B cell (primary cell): ENCODE results near the gene ERC2. TPM values are rescaled to one million over a fixed set of nuclear protein-coding genes. Genes with fewer than 3 reads are reported as not detected.

Experiments used
- ATAC-seq: fragments of 200-7000 bp; cut with Tn5 transposase; one replicate; pipeline ENCODE4 v1.10.0; 2021; ENCODE audit warnings: low read depth, mild to moderate bottlenecking, moderate number of reproducible peaks, moderate library complexity
- CTCF ChIA-PET: fragments of 350-600 bp; sonication (Branson Sonifier 250); formaldehyde crosslinking; loops from one replicate; lab custom pipeline; 2021; ENCODE audit warnings: antibody characterized with exemption, inconsistent platforms; lab: Charles Lee
- POLR2A ChIA-PET: fragments of 350-600 bp; sonication (Branson Sonifier 250); formaldehyde crosslinking; loops from one replicate; lab custom pipeline; 2021; ENCODE audit warnings: antibody characterized with exemption; lab: Charles Lee
- DNase-seq: peaks from one replicate; pipeline ENCODE4 v3.0.0; 2013
- H2AFZ ChIP-seq: 2 replicates; pipeline ENCODE4 v1.6.1; 2012; ENCODE audit warnings: mild to moderate bottlenecking, low read depth, low read length; ENCODE audit not compliant: insufficient read depth, poor library complexity, severe bottlenecking
- H3K27ac ChIP-seq, 2 donors: 1 replicate in 1 of 2; 2 replicates in 1 of 2; pipeline ENCODE4 v1.5.1; 2012 to 2013; ENCODE audit warnings: low read length in 2 of 2, mild to moderate bottlenecking in 2 of 2, moderate library complexity in 1 of 2
- H3K27me3 ChIP-seq, 4 experiments: fragments of 200-600 bp in 1 of 4; sonication (generic) in 1 of 4; replicated peaks in 1 of 4; 1 replicate in 2 of 4; 2 replicates in 2 of 4; pipeline versions ENCODE4 v1.6.1 to v1.7.0; 2013 to 2016; ENCODE audit warnings: low read length in 3 of 4, mild to moderate bottlenecking in 2 of 4, mixed read lengths in 1 of 4, moderate library complexity in 1 of 4; ENCODE audit not compliant: insufficient read depth in 4 of 4, control insufficient read depth in 3 of 4; ENCODE audit errors: control extremely low read depth in 1 of 4
- H3K36me3 ChIP-seq, 2 experiments: replicated peaks in 1 of 2; 1 replicate in 1 of 2; 2 replicates in 1 of 2; pipeline versions ENCODE4 v1.6.1 to v1.7.1; 2013; ENCODE audit warnings: low read length in 1 of 2; ENCODE audit not compliant: insufficient read depth in 2 of 2, control insufficient read depth in 1 of 2; ENCODE audit errors: control extremely low read depth in 1 of 2, extremely low read depth in 1 of 2
- H3K4me1 ChIP-seq, 2 donors: fragments of 200-600 bp in 1 of 2; sonication (generic) in 1 of 2; 1 replicate in 1 of 2; 2 replicates in 1 of 2; pipeline versions ENCODE4 v1.5.1 to v1.6.1; 2013 to 2017; ENCODE audit warnings: low read length in 2 of 2; ENCODE audit not compliant: control insufficient read depth in 2 of 2, insufficient read depth in 2 of 2
- H3K4me2 ChIP-seq: replicated peaks from 2 replicates; pipeline ENCODE3; 2012; ENCODE audit warnings: mild to moderate bottlenecking, low read depth, low read length; ENCODE audit not compliant: poor library complexity, severe bottlenecking
- H3K4me3 ChIP-seq, 5 experiments: fragments of 200-600 bp in 1 of 5; sonication (generic) in 1 of 5; 1 replicate in 3 of 5; 2 replicates in 2 of 5; pipeline versions ENCODE4 v1.5.1 to v1.7.0; 2011 to 2016; ENCODE audit warnings: low read length in 4 of 5, mild to moderate bottlenecking in 4 of 5, low read depth in 2 of 5, control low read depth in 1 of 5, moderate library complexity in 1 of 5; ENCODE audit not compliant: insufficient read depth in 1 of 5; ENCODE audit errors: control extremely low read depth in 1 of 5, extremely low read depth in 1 of 5
- H3K79me2 ChIP-seq: fragments of 200-600 bp; sonication (generic); one replicate; pipeline ENCODE4 v1.6.0; 2016; ENCODE audit warnings: low read length; ENCODE audit not compliant: control insufficient read depth, insufficient read depth
- H3K9ac ChIP-seq: fragments of 200-600 bp; sonication (generic); 2 replicates; pipeline ENCODE4 v1.6.1; 2017; ENCODE audit warnings: mild to moderate bottlenecking, low read length, moderate library complexity
- H3K9me3 ChIP-seq, 3 donors: one replicate each; pipeline versions ENCODE4 v1.6.1 to v1.7.1; 2013; ENCODE audit warnings: low read length in 2 of 3; ENCODE audit not compliant: control insufficient read depth in 2 of 3, insufficient read depth in 1 of 3; ENCODE audit errors: control extremely low read depth in 1 of 3
- H4K20me1 ChIP-seq: 2 replicates; pipeline ENCODE4 v1.6.0; 2012; ENCODE audit warnings: mild to moderate bottlenecking, low read length; ENCODE audit not compliant: insufficient read depth, control insufficient read depth, poor library complexity, severe bottlenecking
- H3K27ac Mint-ChIP-seq: one replicate; pipeline ENCODE4 v1.8.0; 2021; ENCODE audit warnings: mixed read lengths
- H3K27me3 Mint-ChIP-seq: one replicate; pipeline ENCODE4 v1.8.0; 2021; ENCODE audit warnings: mixed read lengths
- H3K4me1 Mint-ChIP-seq: one replicate; pipeline ENCODE4 v1.8.0; 2021; ENCODE audit warnings: mixed read lengths
- H3K4me3 Mint-ChIP-seq: one replicate; pipeline ENCODE4 v1.8.0; 2021; ENCODE audit warnings: mixed read lengths
- H3K9me3 Mint-ChIP-seq: one replicate; pipeline ENCODE4 v1.8.0; 2022; ENCODE audit warnings: mixed read lengths; ENCODE audit not compliant: insufficient read depth
- EZH2 ChIP-seq: IDR thresholded peaks from 2 replicates; pipeline ENCODE4 v1.6.1; 2012; ENCODE audit warnings: borderline replicate concordance, low read depth, mild to moderate bottlenecking, moderate library complexity, low read length; ENCODE audit not compliant: insufficient read depth, poor library complexity, severe bottlenecking
- WGBS: methylation state at CpG from one replicate; pipeline ENCODE4 v1.1.5; 2013; ENCODE audit warnings: missing lambda C conversion rate; ENCODE audit not compliant: insufficient coverage; 5-methylcytosine and 5-hydroxymethylcytosine counted together
- intact Hi-C: fragments of 100-400 bp; cut with micrococcal nuclease; formaldehyde crosslinking; loops from one replicate; pipeline ENCODE4 v1.10.0; 2022
- polyA plus RNA-seq: library from polyadenylated mRNA; depleted of rRNA; stranded (reverse); fragments of >200 nt; gene quantifications from 2 replicates; pipeline ENCODE4 v1.2.3, GENCODE V29; 2012
- total RNA-seq, 2 donors: library from RNA; stranded (reverse); fragments of 120-200 nt in 1 of 2; gene quantifications; 1 replicate in 1 of 2; 2 replicates in 1 of 2; pipeline versions ENCODE4 v1.2.3 to v1.2.4, GENCODE V29; 2013 to 2022
- TF ChIP-seq, protein P1 (sequence below): fragments of 200-600 bp; IDR thresholded peaks from one replicate; pipeline ENCODE4 v1.8.0; 2022; ENCODE audit warnings: antibody characterized with exemption, mild to moderate bottlenecking

The ERC2 gene
- total and polyA plus RNA-seq, 2 donors (not counting 1 experiment from before 2014, with no cell fraction given) = not detected

DNA sequence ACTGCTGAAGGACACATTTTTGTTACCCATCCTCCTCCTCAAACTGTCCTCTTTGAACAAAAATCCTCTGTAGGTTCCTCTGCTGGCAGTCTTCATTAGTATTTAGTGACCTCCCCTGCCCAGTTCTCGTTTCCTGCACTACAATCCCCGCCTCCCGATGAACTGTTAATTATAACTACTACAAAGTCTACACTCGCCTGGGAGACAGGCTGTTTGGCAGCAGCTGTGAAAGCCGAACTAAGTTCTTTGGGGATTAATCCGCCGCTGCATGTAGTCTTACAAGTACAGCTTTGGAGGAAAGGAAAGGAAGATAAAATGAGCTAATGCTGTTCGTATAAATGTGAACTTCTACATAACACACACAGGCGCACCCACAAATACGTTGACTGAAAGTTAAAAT lies 821.2 kb downstream of the ERC2 start:
- H3K36me3 ChIP-seq = no peaks in the 10 kb centered on the region
- H3K79me2 ChIP-seq = no peaks in the 10 kb centered on the region
- TF ChIP-seq EZH2 = no peak
- TF ChIP-seq, protein P1, sequence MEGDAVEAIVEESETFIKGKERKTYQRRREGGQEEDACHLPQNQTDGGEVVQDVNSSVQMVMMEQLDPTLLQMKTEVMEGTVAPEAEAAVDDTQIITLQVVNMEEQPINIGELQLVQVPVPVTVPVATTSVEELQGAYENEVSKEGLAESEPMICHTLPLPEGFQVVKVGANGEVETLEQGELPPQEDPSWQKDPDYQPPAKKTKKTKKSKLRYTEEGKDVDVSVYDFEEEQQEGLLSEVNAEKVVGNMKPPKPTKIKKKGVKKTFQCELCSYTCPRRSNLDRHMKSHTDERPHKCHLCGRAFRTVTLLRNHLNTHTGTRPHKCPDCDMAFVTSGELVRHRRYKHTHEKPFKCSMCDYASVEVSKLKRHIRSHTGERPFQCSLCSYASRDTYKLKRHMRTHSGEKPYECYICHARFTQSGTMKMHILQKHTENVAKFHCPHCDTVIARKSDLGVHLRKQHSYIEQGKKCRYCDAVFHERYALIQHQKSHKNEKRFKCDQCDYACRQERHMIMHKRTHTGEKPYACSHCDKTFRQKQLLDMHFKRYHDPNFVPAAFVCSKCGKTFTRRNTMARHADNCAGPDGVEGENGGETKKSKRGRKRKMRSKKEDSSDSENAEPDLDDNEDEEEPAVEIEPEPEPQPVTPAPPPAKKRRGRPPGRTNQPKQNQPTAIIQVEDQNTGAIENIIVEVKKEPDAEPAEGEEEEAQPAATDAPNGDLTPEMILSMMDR = no peak
- no peak overlapping the region for H3K27ac Mint-ChIP-seq
- peaks cover 4% of the 10 kb centered on the region for H3K27me3 Mint-ChIP-seq
- H3K9ac ChIP-seq = no peak overlapping the region
- no peak overlapping the region for H3K4me3 Mint-ChIP-seq
- H4K20me1 ChIP-seq = no peaks in the 10 kb centered on the region
- H3K4me1 Mint-ChIP-seq = no peaks in the 10 kb centered on the region
- no peak overlapping the region for H3K4me2 ChIP-seq
- H2AFZ ChIP-seq = no peak overlapping the region
- POLR2A ChIA-PET = no interaction called here
- H3K27ac ChIP-seq = no peak overlapping the region
- no peaks in the 10 kb centered on the region for H3K27me3 ChIP-seq
- ATAC-seq (no peak), DNase-seq (no peak)
- H3K4me1 ChIP-seq = no peaks in the 10 kb centered on the region
- intact Hi-C loops = no loop called here
- CTCF ChIA-PET = no interaction called here
- peaks cover 0 to 3% (median 0%) of the 10 kb centered on the region in 3 donors for H3K9me3 ChIP-seq
- WGBS = 94% methylated on average over 2 of the region's 10 CpGs
- H3K4me3 ChIP-seq = no peak overlapping the region
- H3K9me3 Mint-ChIP-seq = no peaks in the 10 kb centered on the region

DNA sequence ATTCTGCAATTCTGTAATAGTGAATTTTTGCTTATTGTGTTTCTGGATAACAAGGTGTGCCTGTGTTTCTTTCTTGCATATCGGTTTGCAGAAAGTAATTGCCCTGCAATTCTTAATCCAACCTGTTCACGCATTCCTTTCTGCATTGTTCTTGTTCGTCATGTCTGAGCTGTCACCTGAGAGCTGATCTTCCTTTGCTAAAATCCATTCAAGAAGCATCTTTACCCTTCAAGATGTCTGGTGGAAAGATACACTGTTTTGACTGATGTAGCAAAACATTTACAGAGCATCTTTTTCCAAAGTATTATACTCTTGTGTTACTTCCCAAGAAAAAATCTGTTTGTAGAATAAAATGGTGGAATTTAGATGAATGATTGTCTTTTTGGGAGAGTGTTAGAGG lies 822.1 kb downstream of the ERC2 start:
- Mint-ChIP-seq H3K4me1 (no peaks in the 10 kb centered on the region), H3K4me3 (no peak overlapping the region), H3K9me3 (no peaks in the 10 kb centered on the region), H3K27me3 (peaks cover 4% of the 10 kb centered on the region), H3K27ac (no peak overlapping the region)
- H3K4me1 ChIP-seq = no peaks in the 10 kb centered on the region
- POLR2A ChIA-PET = no interaction called here
- CTCF ChIA-PET = no interaction called here
- no peak overlapping the region for H3K4me2 ChIP-seq
- 100% methylated on average over 1 of the region's 3 CpGs for WGBS
- TF ChIP-seq EZH2 = no peak
- TF ChIP-seq, protein P1 = no peak
- no peak overlapping the region for H3K27ac ChIP-seq
- H3K9ac ChIP-seq = no peak overlapping the region
- no peaks in the 10 kb centered on the region for H3K27me3 ChIP-seq
- intact Hi-C loops = no loop called here
- DNase-seq = no peak
- H2AFZ ChIP-seq = no peak overlapping the region
- H3K79me2 ChIP-seq = no peaks in the 10 kb centered on the region
- peaks cover 0 to 3% (median 0%) of the 10 kb centered on the region in 3 donors for H3K9me3 ChIP-seq
- ATAC-seq = no peak
- no peak overlapping the region for H3K4me3 ChIP-seq
- no peaks in the 10 kb centered on the region for H4K20me1 ChIP-seq
- H3K36me3 ChIP-seq = no peaks in the 10 kb centered on the region
